ENCODE measurements around the gene INPP5A. TPM values are rescaled to one million over a fixed set of nuclear protein-coding genes. Genes with fewer than 3 reads are reported as not detected.

Gene INPP5A
- total and polyA plus RNA-seq, 2 of the 13 experiments (the other 11 are each of a cell fraction or from before 2014, with no cell fraction given): 17.5 to 37.9 TPM

- no peak overlapping the region for H2AFZ ChIP-seq (ENCODE audit: low read length)
- no peak overlapping the region for H3K9ac ChIP-seq (ENCODE audit: insufficient read depth, low read depth, low read length)
- H4K20me1 ChIP-seq (ENCODE audit: insufficient read depth, low read length): no peaks in the 10 kb centered on the region
- no TSS peak for BruUV-seq (replicated peaks)
- H3K9me3 ChIP-seq (ENCODE audit: low read length): no peaks in the 10 kb centered on the region
- ChIA-PET CTCF (ENCODE audit: low intra/inter-chr PET ratio, low total read pairs) (no interaction called here), POLR2A (no interaction called here)
- H3K27me3 ChIP-seq (ENCODE audit: control insufficient read depth in 1 of 2, insufficient read depth in 2 of 2, low read length in 2 of 2): no peaks in the 10 kb centered on the region
- in situ Hi-C loops (cut with HindIII; ENCODE audit: extremely low pct_ligation_motif_present, low pct_unique_long_range_greater_than_20kb) (no loop called here), intact Hi-C loops (cut with micrococcal nuclease; ENCODE audit: unreplicated experiment) (no loop called here)
- no peaks in the 10 kb centered on the region for H3K4me1 ChIP-seq (ENCODE audit: insufficient read depth, low read length)
- TF ChIP-seq AKNA (CRISPR knock-in tag; IDR thresholded peaks at IDR 0.05; ENCODE audit: borderline replicate concordance) (no peak), CBX2 (IDR thresholded peaks at IDR 0.05; ENCODE audit: low read depth, low read length) (no peak), CBX2 (CRISPR knock-in tag; IDR thresholded peaks at IDR 0.05; ENCODE audit: low read depth) (no peak), GMEB2 (CRISPR knock-in tag; IDR thresholded peaks at IDR 0.05; ENCODE audit: low read depth) (no peak), PRDM4 (CRISPR knock-in tag; IDR thresholded peaks at IDR 0.05; ENCODE audit: borderline replicate concordance) (no peak)
- H3K79me2 ChIP-seq (ENCODE audit: insufficient read depth, low read length): no peaks in the 10 kb centered on the region
- no peak overlapping the region for H3K4me3 ChIP-seq (replicated peaks in 1 of 3; ENCODE audit: insufficient read depth in 1 of 3, low read depth in 2 of 3, low read length in 3 of 3)
- ATAC-seq (no peak), DNase-seq (ENCODE audit: low spot score) (no peak), FAIRE-seq (no peak)
- H3K4me2 ChIP-seq (ENCODE audit: low read depth, low read length): no peak overlapping the region
- H3K27ac ChIP-seq (ENCODE audit: extremely low read length, insufficient read depth, low read length): no peak overlapping the region
- H3K36me3 ChIP-seq (replicated peaks in 1 of 2; ENCODE audit: control insufficient read depth in 1 of 2, insufficient read depth in 2 of 2, low read length in 2 of 2): peaks cover 2 to 4% of the 10 kb centered on the region in 2 experiments; a peak in 2 of 5 replicates
- 94% methylated on average over 15 of the region's 15 CpGs for WGBS (ENCODE audit: low lambda C conversion rate)
These were observed 128.5 kb downstream of the INPP5A start for GRCh38 chr10:132665946-132666704.

All from HepG2 (cell line).